Measurements from ENCODE around the gene S100B.

S100B gene

GRCh38 chr21:46555678-46556077 lies 49.2 kb downstream of the S100B start:
- Histone ChIP-seq H3K36me3 (ENCODE audit: insufficient read depth, low read depth, low read length) (peaks cover 74% of the 10 kb centered on the region), H3K4me1 (ENCODE audit: insufficient read depth, low read length) (no peaks in the 10 kb centered on the region), H3K27me3 (ENCODE audit: insufficient read depth, low read length) (no peaks in the 10 kb centered on the region), H3K9ac (ENCODE audit: low read depth, low read length) (no peak overlapping the region), H3K27ac (ENCODE audit: low read length) (no peak overlapping the region), H3K9me3 (ENCODE audit: insufficient read depth, low read depth, low read length) (no peaks in the 10 kb centered on the region), H3K4me3 (ENCODE audit: low read length) (no peak overlapping the region)

- Histone ChIP-seq H3K9ac (ENCODE audit: low read depth, low read length) (no peak overlapping the region), H3K36me3 (ENCODE audit: insufficient read depth, low read depth, low read length) (peaks cover 75% of the 10 kb centered on the region)
These were observed 49.7 kb downstream of the S100B start for GRCh38 chr21:46555225-46555617.

GRCh38 chr21:46554431-46555224 lies 50.3 kb downstream of the S100B start:
- Histone ChIP-seq H3K4me1 (ENCODE audit: insufficient read depth, low read length) (no peaks in the 10 kb centered on the region), H3K9me3 (ENCODE audit: insufficient read depth, low read depth, low read length) (no peaks in the 10 kb centered on the region), H3K27ac (ENCODE audit: low read length) (no peak overlapping the region), H3K4me3 (ENCODE audit: low read length) (no peak overlapping the region), H3K9ac (ENCODE audit: low read depth, low read length) (no peak overlapping the region), H3K36me3 (ENCODE audit: insufficient read depth, low read depth, low read length) (peaks cover 75% of the 10 kb centered on the region), H3K27me3 (ENCODE audit: insufficient read depth, low read length) (no peaks in the 10 kb centered on the region)

More at GRCh38 chr21:46555225-46555617, 49.7 kb downstream of the S100B start:
- Histone ChIP-seq H3K27me3 (ENCODE audit: insufficient read depth, low read length) (no peaks in the 10 kb centered on the region), H3K4me1 (ENCODE audit: insufficient read depth, low read length) (no peaks in the 10 kb centered on the region), H3K4me3 (ENCODE audit: low read length) (no peak overlapping the region), H3K27ac (ENCODE audit: low read length) (no peak overlapping the region), H3K9me3 (ENCODE audit: insufficient read depth, low read depth, low read length) (no peaks in the 10 kb centered on the region)

- peaks cover 70% of the 10 kb centered on the region for H3K36me3 ChIP-seq (ENCODE audit: insufficient read depth, low read depth, low read length)
- H3K27ac ChIP-seq (ENCODE audit: low read length), result no peak overlapping the region
- no peak overlapping the region for H3K4me3 ChIP-seq (ENCODE audit: low read length)
- H3K9ac ChIP-seq (ENCODE audit: low read depth, low read length), result no peak overlapping the region
- no peaks in the 10 kb centered on the region for H3K4me1 ChIP-seq (ENCODE audit: insufficient read depth, low read length)
- no peaks in the 10 kb centered on the region for H3K27me3 ChIP-seq (ENCODE audit: insufficient read depth, low read length)
- H3K9me3 ChIP-seq (ENCODE audit: insufficient read depth, low read depth, low read length), result no peaks in the 10 kb centered on the region
These were observed 50.9 kb downstream of the S100B start for GRCh38 chr21:46553993-46554392.

GRCh38 chr21:46552865-46553379 lies 52.0 kb downstream of the S100B start:
- Histone ChIP-seq H3K27ac (ENCODE audit: low read length) (no peak overlapping the region), H3K27me3 (ENCODE audit: insufficient read depth, low read length) (no peaks in the 10 kb centered on the region), H3K4me3 (ENCODE audit: low read length) (no peak overlapping the region), H3K9ac (ENCODE audit: low read depth, low read length) (no peak overlapping the region), H3K9me3 (ENCODE audit: insufficient read depth, low read depth, low read length) (no peaks in the 10 kb centered on the region), H3K36me3 (ENCODE audit: insufficient read depth, low read depth, low read length) (peaks cover 78% of the 10 kb centered on the region), H3K4me1 (ENCODE audit: insufficient read depth, low read length) (no peaks in the 10 kb centered on the region)

- H3K4me1 ChIP-seq (ENCODE audit: insufficient read depth, low read length), result no peaks in the 10 kb centered on the region
- H3K9me3 ChIP-seq (ENCODE audit: insufficient read depth, low read depth, low read length), result no peaks in the 10 kb centered on the region
- H3K9ac ChIP-seq (ENCODE audit: low read depth, low read length), result no peak overlapping the region
- H3K27me3 ChIP-seq (ENCODE audit: insufficient read depth, low read length), result no peaks in the 10 kb centered on the region
- H3K36me3 ChIP-seq (ENCODE audit: insufficient read depth, low read depth, low read length), result peaks cover 75% of the 10 kb centered on the region
- H3K4me3 ChIP-seq (ENCODE audit: low read length), result no peak overlapping the region
- no peak overlapping the region for H3K27ac ChIP-seq (ENCODE audit: low read length)
These were observed 52.6 kb downstream of the S100B start for GRCh38 chr21:46552274-46552673.

GRCh38 chr21:46551636-46552241 lies 53.1 kb downstream of the S100B start:
- H3K27ac ChIP-seq (ENCODE audit: low read length), result no peak overlapping the region

GRCh38 chr21:46550116-46550941 lies 54.6 kb downstream of the S100B start:
- Histone ChIP-seq H3K27me3 (ENCODE audit: insufficient read depth, low read length) (no peaks in the 10 kb centered on the region), H3K36me3 (ENCODE audit: insufficient read depth, low read depth, low read length) (peaks cover 78% of the 10 kb centered on the region), H3K4me3 (ENCODE audit: low read length) (no peak overlapping the region), H3K27ac (ENCODE audit: low read length) (no peak overlapping the region), H3K9ac (ENCODE audit: low read depth, low read length) (no peak overlapping the region), H3K9me3 (ENCODE audit: insufficient read depth, low read depth, low read length) (no peaks in the 10 kb centered on the region), H3K4me1 (ENCODE audit: insufficient read depth, low read length) (no peaks in the 10 kb centered on the region)

More at GRCh38 chr21:46551636-46552241, 53.1 kb downstream of the S100B start:
- peaks cover 75% of the 10 kb centered on the region for H3K36me3 ChIP-seq (ENCODE audit: insufficient read depth, low read depth, low read length)
- no peaks in the 10 kb centered on the region for H3K9me3 ChIP-seq (ENCODE audit: insufficient read depth, low read depth, low read length)
- H3K4me3 ChIP-seq (ENCODE audit: low read length), result no peak overlapping the region
- H3K9ac ChIP-seq (ENCODE audit: low read depth, low read length), result no peak overlapping the region
- H3K4me1 ChIP-seq (ENCODE audit: insufficient read depth, low read length), result no peaks in the 10 kb centered on the region
- H3K27me3 ChIP-seq (ENCODE audit: insufficient read depth, low read length), result no peaks in the 10 kb centered on the region

- Histone ChIP-seq H3K9me3 (ENCODE audit: insufficient read depth, low read depth, low read length) (no peaks in the 10 kb centered on the region), H3K4me1 (ENCODE audit: insufficient read depth, low read length) (no peaks in the 10 kb centered on the region), H3K4me3 (ENCODE audit: low read length) (no peak overlapping the region), H3K9ac (ENCODE audit: low read depth, low read length) (no peak overlapping the region), H3K27me3 (ENCODE audit: insufficient read depth, low read length) (no peaks in the 10 kb centered on the region), H3K27ac (ENCODE audit: low read length) (no peak overlapping the region), H3K36me3 (ENCODE audit: insufficient read depth, low read depth, low read length) (peaks cover 77% of the 10 kb centered on the region)
These were observed 55.2 kb downstream of the S100B start for GRCh38 chr21:46549650-46550049.
